Anterior cingulate cortex (tissue), 58 donors: ENCODE results near the gene DCTPP1.
A peak's percentile ranks its signal among the peaks of the same experiment; 100 is the strongest.
"Not testable (repeated sequence)": the region's sequence is repeated elsewhere in the genome, so short reads cannot be mapped to it uniquely, and the experiment has no call there.

Experiments used
- DNase-seq, 58 donors: peaks; one replicate each; lab custom pipeline; 2025; lab: John Stamatoyannopoulos, UW

DCTPP1 gene

GRCh38 chr16:30416624-30417528, 13.0 kb downstream of the DCTPP1 start:
- peak in 4 of 58 donors; percentile 43 to 56 (median 47) for DNase-seq

GRCh38 chr16:30416047-30416603, 13.7 kb downstream of the DCTPP1 start:
- no peak for DNase-seq

GRCh38 chr16:30414159-30414558, 15.7 kb downstream of the DCTPP1 start:
- DNase-seq, result no peak

- DNase-seq, result no peak
These were observed 16.6 kb downstream of the DCTPP1 start for GRCh38 chr16:30413112-30413806.

GRCh38 chr16:30409125-30410060, 20.4 kb downstream of the DCTPP1 start:
- peak in 56 of 58 donors; percentile 26 to 93 (median 80) for DNase-seq

GRCh38 chr16:30407804-30408534, 21.9 kb downstream of the DCTPP1 start:
- peak in 6 of 58 donors; percentile 32 to 67 (median 46) for DNase-seq

GRCh38 chr16:30407102-30407803, 22.6 kb downstream of the DCTPP1 start, which contains the start of gene ZNF771:
ZNF771 (plus strand) TSS chr16:30407606; CDS start chr16:30408054, 448 bp downstream.
- peak; percentile 62 to 96 (median 89) for DNase-seq

GRCh38 chr16:30406795-30407101, 23.1 kb downstream of the DCTPP1 start:
- no peak for DNase-seq

GRCh38 chr16:30401768-30402425, 27.9 kb downstream of the DCTPP1 start:
- DNase-seq, result no peak

GRCh38 chr16:30399435-30400186, 30.2 kb downstream of the DCTPP1 start:
- no peak for DNase-seq

GRCh38 chr16:30398661-30399434, 31.0 kb downstream of the DCTPP1 start:
- DNase-seq, result no peak

- no peak for DNase-seq
These were observed 31.8 kb downstream of the DCTPP1 start for GRCh38 chr16:30397776-30398660.

GRCh38 chr16:30397056-30397455, 32.8 kb downstream of the DCTPP1 start:
- DNase-seq, result no peak

- not testable (repeated sequence) for DNase-seq
These were observed 33.2 kb downstream of the DCTPP1 start for GRCh38 chr16:30396627-30397026.

- peak in 3 of 58 donors; percentile 9 to 37 (median 34) for DNase-seq
These were observed 33.7 kb downstream of the DCTPP1 start for GRCh38 chr16:30395992-30396585.
